HTR-8/SVneo (cell line): Measurements from ENCODE around the gene ACSL1.
"Not testable (repeated sequence)": the region's sequence is repeated elsewhere in the genome, so short reads cannot be mapped to it uniquely, and the experiment has no call there.

Source experiments
- DNase-seq: peaks from one replicate; pipeline ENCODE4 v3.0.0; 2011; ENCODE audit warnings: low spot score, mixed read lengths; ENCODE audit not compliant: insufficient read length
- FAIRE-seq: peaks from 2 replicates; lab custom pipeline; 2011; peaks lifted over from hg19 to GRCh38; lab: Jason Lieb, UNC

Gene ACSL1

DNA sequence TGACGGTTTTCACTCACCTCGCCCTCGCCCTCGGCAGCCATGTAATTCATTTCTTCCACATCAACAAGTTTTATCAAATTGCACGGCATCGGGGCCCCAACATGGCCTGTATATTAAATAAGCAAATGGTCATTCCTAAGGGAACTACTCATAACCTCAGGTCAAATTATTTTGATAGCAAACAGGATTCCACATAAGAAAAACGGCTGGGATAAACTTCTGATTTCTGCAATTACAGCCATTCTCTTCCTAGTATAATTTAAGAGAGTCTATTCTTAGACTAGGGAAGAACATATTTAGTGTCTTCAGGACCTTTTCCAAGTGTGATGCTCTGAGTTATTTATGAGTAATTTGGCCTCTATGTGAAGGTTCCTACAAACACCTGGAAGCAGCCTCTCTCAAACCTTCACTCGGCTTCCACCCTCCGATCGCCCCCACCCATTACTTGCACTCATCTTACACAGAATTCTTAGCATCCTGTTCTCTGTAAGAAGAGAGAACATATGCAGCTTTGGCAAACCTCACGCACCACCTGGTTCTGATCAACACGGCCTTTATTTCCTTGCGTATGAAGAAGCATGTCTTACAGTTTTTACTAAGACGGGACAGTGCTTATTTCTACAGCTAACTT is 62.5 kb downstream of the ACSL1 start:
- DNase-seq (no peak), FAIRE-seq (no peak)

GRCh38 chr4:184762100-184762499 is 63.7 kb downstream of the ACSL1 start:
- DNase-seq (no peak), FAIRE-seq (no peak)

DNA sequence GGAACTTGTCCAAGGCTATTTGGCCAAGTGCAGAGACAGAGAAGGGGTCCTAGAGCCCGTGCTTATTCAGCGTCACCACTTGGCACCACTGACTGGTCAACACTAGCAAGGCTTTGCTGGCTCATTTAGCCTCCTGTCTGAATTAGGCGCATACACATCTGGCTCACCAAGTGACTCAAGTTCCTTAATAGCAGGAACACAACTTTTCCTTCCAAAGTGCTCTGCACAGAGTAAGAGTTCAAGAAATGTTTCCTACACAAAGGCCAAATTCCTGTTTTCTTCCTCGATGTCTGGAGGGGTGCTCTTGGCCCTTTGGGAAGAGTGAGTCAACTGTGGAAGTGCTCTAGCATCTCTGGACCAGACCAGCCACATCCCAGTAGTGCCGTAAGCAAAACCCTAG is 65.1 kb downstream of the ACSL1 start:
- FAIRE-seq, result no peak
- DNase-seq, result no peak

GRCh38 chr4:184757810-184758209 is 68.0 kb downstream of the ACSL1 start:
- DNase-seq (no peak), FAIRE-seq (no peak)

GRCh38 chr4:184756399-184756798 is 69.4 kb downstream of the ACSL1 start:
- FAIRE-seq, result no peak
- DNase-seq, result no peak

DNA sequence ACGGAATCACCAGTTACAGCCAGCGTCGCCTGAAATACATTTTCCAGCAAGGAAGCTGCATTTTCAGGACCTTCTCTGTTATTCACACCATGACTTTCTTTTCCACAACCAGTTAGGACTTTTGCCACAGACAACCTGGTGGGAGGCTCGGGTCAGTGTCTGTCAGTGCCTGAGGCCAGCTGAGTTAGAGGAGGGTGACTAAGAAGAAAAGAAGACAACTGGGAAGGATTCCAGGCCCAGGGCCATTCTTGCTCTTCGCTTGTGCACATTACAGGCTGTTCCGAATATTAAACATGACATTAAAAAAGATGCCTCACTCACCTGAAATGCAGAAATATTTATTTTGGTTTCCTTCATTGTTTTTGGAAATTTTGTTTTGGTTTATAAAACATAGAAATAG is 70.5 kb downstream of the ACSL1 start:
- FAIRE-seq (peak; percentile 65), DNase-seq (peak; percentile 60)

GRCh38 chr4:184752496-184753275 is 73.1 kb downstream of the ACSL1 start:
- DNase-seq, result no peak
- FAIRE-seq, result no peak

DNA sequence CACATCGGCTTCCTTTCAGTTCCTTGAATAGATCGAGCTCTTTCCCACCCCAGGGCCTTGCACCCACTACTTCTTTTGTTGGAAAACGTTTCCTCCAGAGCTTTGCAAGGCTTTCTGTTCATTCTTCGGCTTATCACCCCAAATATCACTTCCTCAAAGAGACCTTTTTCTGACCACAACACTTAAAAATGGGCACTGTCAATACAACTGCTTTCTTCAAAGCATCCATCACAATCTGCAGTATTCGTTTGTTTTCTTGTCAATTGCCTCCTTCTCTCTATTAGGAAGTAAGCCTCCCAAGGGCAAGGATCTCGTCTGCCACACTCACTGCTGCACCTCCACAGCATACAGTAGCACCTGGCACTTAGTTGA is 74.2 kb downstream of the ACSL1 start:
- DNase-seq, result no peak
- peak; percentile 62 for FAIRE-seq

DNA sequence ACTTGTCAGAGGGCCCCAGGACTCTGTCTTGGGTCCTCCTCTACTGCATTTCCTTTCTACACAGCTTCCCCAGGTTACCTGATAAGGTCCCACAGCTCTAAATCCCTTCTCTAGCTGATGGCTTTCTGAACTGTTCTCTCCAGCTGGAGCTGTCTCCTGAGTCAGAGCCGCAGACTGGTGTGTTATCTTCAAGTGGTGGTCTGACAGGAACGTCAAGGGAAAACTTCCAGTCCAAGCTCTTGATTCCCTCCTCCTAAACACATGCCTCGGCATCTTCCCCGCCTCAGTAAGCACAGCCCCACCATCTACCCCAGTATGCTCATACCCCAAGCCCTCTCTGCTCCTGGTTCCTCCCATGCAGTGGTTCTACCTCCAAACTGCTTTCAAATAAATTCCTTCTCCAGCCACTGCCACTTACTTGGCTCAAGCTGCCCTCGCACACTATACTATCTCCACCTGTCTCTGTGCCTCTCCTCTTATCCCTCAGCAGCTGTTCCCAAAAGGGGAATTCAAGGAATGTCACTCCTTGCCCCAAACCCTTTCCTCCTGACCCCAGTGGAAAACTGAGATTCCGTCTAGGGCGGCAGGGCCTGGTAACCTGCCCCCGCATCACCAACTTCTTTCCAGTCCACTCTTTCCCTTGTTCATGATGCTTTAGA is 74.7 kb downstream of the ACSL1 start:
- DNase-seq (no peak), FAIRE-seq (no peak)

DNA sequence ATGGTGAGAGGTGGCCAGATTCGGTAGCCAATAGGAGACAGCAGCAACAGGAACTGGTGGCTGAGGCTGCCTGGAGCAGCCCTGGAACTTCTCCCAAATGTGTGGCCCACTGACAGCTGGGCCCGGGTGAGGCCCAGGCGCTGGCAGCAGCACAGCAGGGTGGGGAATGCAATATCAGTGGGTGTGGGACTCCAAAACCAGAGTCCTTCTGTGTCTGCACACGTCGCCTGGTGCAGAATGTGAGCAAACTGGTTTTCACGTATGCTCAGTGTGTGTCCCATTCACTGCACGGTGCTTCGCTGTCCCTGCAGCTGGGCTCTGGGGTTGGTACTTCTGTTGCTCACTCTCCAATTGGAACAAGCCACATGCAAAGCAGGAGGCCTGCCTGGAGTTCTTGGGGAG is 77.5 kb downstream of the ACSL1 start:
- FAIRE-seq (no peak), DNase-seq (no peak)

DNA sequence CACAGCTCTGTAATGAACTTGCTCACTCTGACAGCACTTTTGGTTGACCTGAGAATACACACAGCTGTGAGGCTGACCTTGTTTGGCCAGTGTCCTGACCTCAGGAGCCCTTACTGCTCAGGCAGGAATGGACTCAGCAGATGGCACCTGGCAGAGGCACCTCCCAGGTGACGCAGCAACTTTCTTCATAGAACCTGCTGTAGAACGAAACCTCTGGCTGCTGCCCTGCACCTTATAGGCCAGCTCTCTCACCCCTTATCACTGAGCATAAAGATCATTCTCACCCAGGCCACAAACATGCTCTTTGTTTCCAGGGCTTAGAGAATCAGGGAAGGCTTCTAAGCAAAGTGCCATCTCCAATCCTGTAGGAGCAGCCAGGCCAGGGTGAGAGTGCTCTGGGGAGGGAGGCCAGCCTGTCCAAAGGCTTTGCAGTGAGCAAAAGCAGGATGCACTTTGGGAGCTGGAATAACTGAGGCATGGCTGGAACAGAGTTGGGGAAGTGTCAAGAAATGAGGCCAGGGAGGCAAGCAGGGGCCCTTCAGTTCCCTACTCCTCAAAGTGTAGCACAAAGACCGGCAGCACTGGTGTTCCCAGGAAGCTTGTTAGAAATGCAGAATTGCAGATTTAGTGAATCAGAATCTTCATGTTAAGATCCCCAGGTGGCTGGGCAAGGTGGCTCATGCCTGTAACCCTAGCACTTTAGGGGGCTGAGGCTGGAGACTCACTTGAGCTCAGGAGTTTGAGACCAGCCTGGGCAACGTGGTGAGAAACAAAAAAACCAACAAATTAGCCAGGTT is 78.5 kb downstream of the ACSL1 start:
- no peak for DNase-seq
- peak; percentile 9 for FAIRE-seq

DNA sequence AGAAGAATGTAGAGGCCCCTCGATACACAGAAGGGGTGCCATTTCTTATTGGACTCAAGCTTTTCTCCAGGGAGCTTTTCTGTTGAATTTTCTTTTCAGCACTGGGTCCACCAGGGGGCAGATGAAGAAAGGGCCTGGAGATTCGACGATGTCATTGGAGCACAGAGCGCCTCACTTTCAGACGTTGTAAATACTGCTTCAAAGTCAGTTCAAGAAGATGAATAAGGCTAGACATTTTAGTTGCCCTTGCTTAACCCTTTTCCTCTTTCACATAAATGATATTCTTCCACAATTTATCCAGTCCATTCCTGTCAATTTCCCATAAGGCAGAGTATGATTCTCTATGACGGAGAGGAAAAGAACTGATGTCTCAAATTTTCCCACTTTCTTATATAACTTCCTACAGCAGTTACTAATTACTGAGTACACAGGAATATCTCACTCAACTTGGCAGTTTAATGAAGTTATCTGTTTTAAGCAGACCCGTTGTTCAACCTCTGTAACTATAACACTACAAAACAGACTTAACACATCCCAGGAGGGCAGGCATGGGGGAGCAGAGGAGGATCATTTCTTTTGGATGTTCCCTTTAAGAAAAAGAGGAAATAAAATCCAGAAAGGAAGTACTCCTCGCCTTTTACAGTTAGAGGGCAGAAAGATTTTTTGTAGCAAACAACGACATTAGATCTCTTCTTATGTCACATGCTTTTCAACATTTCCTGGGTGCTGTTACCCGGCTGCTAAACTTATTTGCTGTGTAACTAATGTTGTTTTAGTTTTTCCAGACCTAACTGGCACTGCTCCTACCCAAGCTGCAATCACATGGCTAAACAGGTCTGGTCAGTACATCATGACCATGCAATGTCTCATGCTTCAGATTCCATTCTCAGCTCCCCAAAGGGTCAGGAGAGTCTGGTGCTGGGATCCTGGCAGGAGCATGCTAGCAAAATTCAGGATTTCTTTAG is 79.7 kb downstream of the ACSL1 start:
- DNase-seq, result peak; percentile 81
- FAIRE-seq, result peak; percentile 51

DNA sequence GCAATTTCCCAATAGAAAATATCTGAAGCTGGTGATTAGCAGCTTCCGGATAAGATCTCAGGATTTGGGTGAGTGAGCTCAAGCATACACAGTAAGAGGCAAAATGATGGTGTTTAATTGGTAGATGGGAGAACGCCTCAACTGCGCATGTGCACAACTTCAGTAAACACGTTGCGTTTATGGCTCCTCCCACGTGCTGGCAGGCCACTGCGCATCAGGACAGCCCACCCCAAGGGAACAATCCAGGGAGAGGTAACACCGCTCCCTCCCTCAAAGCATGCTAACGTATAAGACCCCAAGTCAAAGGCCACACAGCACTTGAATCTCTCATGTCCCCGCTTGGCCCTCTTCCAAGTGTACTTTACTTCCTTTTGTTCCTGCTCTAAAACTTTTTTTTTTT is 81.5 kb downstream of the ACSL1 start:
- DNase-seq (no peak), FAIRE-seq (no peak)

DNA sequence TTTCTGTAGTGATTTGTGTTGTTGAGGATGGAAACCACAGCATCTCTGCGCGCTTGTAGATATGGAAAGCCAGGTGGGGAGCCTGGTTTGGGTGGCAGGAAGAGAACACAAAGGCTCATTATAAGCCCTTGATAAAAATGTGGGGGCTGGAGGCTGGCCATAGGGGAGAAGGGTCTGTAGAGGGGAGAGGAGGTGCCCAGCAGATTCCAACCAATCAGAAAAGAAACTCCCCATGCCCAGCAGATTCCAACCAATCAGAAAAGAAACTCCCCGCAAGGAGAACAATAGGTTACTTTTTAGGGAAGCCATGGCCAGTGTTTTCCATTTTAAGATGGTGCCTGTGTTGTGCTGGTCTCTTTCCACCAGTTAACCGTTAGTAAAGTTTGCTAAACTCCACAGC is 82.1 kb downstream of the ACSL1 start:
- FAIRE-seq, result no peak
- no peak for DNase-seq

- FAIRE-seq, result not testable (repeated sequence)
These were observed 84.1 kb downstream of the ACSL1 start for GRCh38 chr4:184741651-184742050.

GRCh38 chr4:184740980-184741391 is 84.8 kb downstream of the ACSL1 start:
- DNase-seq, result no peak
- FAIRE-seq, result no peak

More at GRCh38 chr4:184741651-184742050, 84.1 kb downstream of the ACSL1 start:
- not testable (repeated sequence) for DNase-seq

GRCh38 chr4:184739575-184739974 is 86.2 kb downstream of the ACSL1 start:
- DNase-seq, FAIRE-seq: not testable (repeated sequence)

GRCh38 chr4:184734758-184735157 is 91.0 kb downstream of the ACSL1 start:
- no peak for FAIRE-seq
- no peak for DNase-seq
